GM23338 (cell line): Measurements from ENCODE around the gene PHYH. TPM values are rescaled to one million over a fixed set of nuclear protein-coding genes. Genes with fewer than 3 reads are reported as not detected.

Experiments used
- ATAC-seq: fragments of 200-7000 bp; cut with Tn5 transposase; 3 replicates; pipeline ENCODE4 v1.9.1; 2020
- DNase-seq: peaks from one replicate; pipeline ENCODE4 v3.0.0-alpha.2; 2015; ENCODE audit warnings: low spot score
- H2AFZ ChIP-seq: fragments of 200-600 bp; sonication (generic); 2 replicates; pipeline ENCODE4 v1.8.0; 2016; ENCODE audit warnings: antibody characterized with exemption, mild to moderate bottlenecking, moderate library complexity
- H3F3A ChIP-seq: fragments of 200-600 bp; sonication (generic); replicated peaks from 2 replicates; pipeline ENCODE4 v1.8.0; 2017; ENCODE audit warnings: antibody characterized with exemption, mixed run types, low read depth
- H3K27ac ChIP-seq: fragments of 200-600 bp; sonication (generic); 2 replicates; pipeline ENCODE4 v1.6.1; 2016; ENCODE audit warnings: low read depth
- H3K27me3 ChIP-seq: fragments of 200-600 bp; sonication (generic); 2 replicates; pipeline ENCODE4 v1.8.0; 2016; ENCODE audit warnings: mild to moderate bottlenecking, mixed run types, moderate library complexity; ENCODE audit not compliant: insufficient read depth
- H3K36me3 ChIP-seq: fragments of 200-600 bp; sonication (generic); 2 replicates; pipeline ENCODE4 v1.8.0; 2016; ENCODE audit warnings: mild to moderate bottlenecking; ENCODE audit not compliant: insufficient read depth
- H3K4me1 ChIP-seq: fragments of 200-600 bp; sonication (generic); 2 replicates; pipeline ENCODE4 v1.8.0; 2016; ENCODE audit warnings: mild to moderate bottlenecking, moderate library complexity; ENCODE audit not compliant: insufficient read depth
- H3K4me2 ChIP-seq: fragments of 200-600 bp; sonication (generic); 2 replicates; pipeline ENCODE4 v1.7.1; 2017; ENCODE audit warnings: mixed run types
- H3K4me3 ChIP-seq: fragments of 200-600 bp; sonication (generic); 2 replicates; pipeline ENCODE4 v1.6.1; 2016; ENCODE audit warnings: mixed run types
- H3K79me2 ChIP-seq: fragments of 200-600 bp; sonication (generic); replicated peaks from 2 replicates; pipeline ENCODE4 v1.8.0; 2017; ENCODE audit warnings: mild to moderate bottlenecking; ENCODE audit not compliant: insufficient read depth
- H3K9me2 ChIP-seq: fragments of 200-600 bp; sonication (generic); 2 replicates; pipeline ENCODE4 v1.8.0; 2017; ENCODE audit not compliant: insufficient read depth
- H4K20me1 ChIP-seq: fragments of 200-600 bp; sonication (generic); replicated peaks from 2 replicates; pipeline ENCODE4 v1.8.0; 2017; ENCODE audit warnings: mild to moderate bottlenecking; ENCODE audit not compliant: insufficient read depth
- H3K27ac Mint-ChIP-seq: 2 replicates; pipeline ENCODE4 v1.8.0; 2020; ENCODE audit warnings: inconsistent platforms, mild to moderate bottlenecking, moderate library complexity, mixed read lengths
- H3K27me3 Mint-ChIP-seq: 3 replicates; pipeline ENCODE4 v1.8.0; 2022; ENCODE audit warnings: low read depth, mild to moderate bottlenecking, moderate library complexity, mixed read lengths, inconsistent platforms; ENCODE audit not compliant: insufficient read depth, poor library complexity
- H3K36me3 Mint-ChIP-seq: 3 replicates; pipeline ENCODE4 v1.8.0; 2021; ENCODE audit warnings: low read depth, mild to moderate bottlenecking, inconsistent platforms, moderate library complexity, mixed read lengths
- H3K4me1 Mint-ChIP-seq: 3 replicates; pipeline ENCODE4 v1.8.0; 2020; ENCODE audit warnings: mild to moderate bottlenecking, inconsistent platforms, mixed read lengths
- H3K4me3 Mint-ChIP-seq: 3 replicates; pipeline ENCODE4 v1.8.0; 2021; ENCODE audit warnings: moderate library complexity, mild to moderate bottlenecking, inconsistent platforms, mixed read lengths
- H3K9me3 Mint-ChIP-seq: 3 replicates; pipeline ENCODE4 v1.8.0; 2020; ENCODE audit warnings: moderate library complexity, mild to moderate bottlenecking, inconsistent platforms, mixed read lengths
- CREB1 ChIP-seq: fragments of 250-450 bp; sonication (Bioruptor Pico); IDR thresholded peaks from 2 replicates; pipeline ENCODE4 v1.5.0; 2020; ENCODE audit warnings: low read depth, mild to moderate bottlenecking, moderate library complexity
- CTCF ChIP-seq, 2 experiments: fragments of 200-600 bp in 1 of 2; sonication (generic) in 1 of 2; conservative IDR thresholded peaks; 2 replicates each; pipeline versions ENCODE4 v1.5.1 to v1.6.1; 2016 to 2017; ENCODE audit warnings: antibody characterized with exemption in 2 of 2, low read depth in 2 of 2, mild to moderate bottlenecking in 2 of 2, moderate library complexity in 1 of 2
- EZH2 ChIP-seq: fragments of 200-600 bp; sonication (generic); IDR thresholded peaks from one replicate; pipeline ENCODE4 v1.8.0; 2017; ENCODE audit warnings: antibody characterized with exemption, mild to moderate bottlenecking, low read depth; ENCODE audit not compliant: unreplicated experiment
- EZH2phosphoT487 ChIP-seq: fragments of 200-600 bp; sonication (generic); IDR thresholded peaks from one replicate; pipeline ENCODE4 v1.8.1; 2018; ENCODE audit warnings: antibody characterized with exemption; ENCODE audit not compliant: unreplicated experiment
- JUNB ChIP-seq: IDR thresholded peaks from one replicate; pipeline ENCODE4 v1.6.1; 2016; ENCODE audit warnings: antibody characterized with exemption; ENCODE audit not compliant: unreplicated experiment
- NANOG ChIP-seq: IDR thresholded peaks from 2 replicates; pipeline ENCODE4 v1.6.1; 2016; ENCODE audit warnings: antibody characterized with exemption, borderline replicate concordance
- POLR2AphosphoS5 ChIP-seq: IDR thresholded peaks from 2 replicates; pipeline ENCODE4 v1.6.1; 2016; ENCODE audit warnings: antibody characterized with exemption, low read depth
- REST ChIP-seq: IDR thresholded peaks from one replicate; pipeline ENCODE4 v1.6.1; 2018; ENCODE audit warnings: antibody characterized with exemption; ENCODE audit not compliant: unreplicated experiment
- STAT1 ChIP-seq: IDR thresholded peaks from one replicate; pipeline ENCODE4 v1.6.1; 2016; ENCODE audit warnings: antibody characterized with exemption; ENCODE audit not compliant: unreplicated experiment
- ZNF114 ChIP-seq: fragments of 250-450 bp; sonication (Bioruptor Pico); IDR thresholded peaks from 2 replicates; pipeline ENCODE4 v1.5.0; 2020; ENCODE audit warnings: mild to moderate bottlenecking, moderate library complexity
- ZNF331 ChIP-seq: fragments of 250-450 bp; sonication (Bioruptor Pico); IDR thresholded peaks from 2 replicates; pipeline ENCODE4 v1.5.0; 2020; ENCODE audit warnings: low read depth, mild to moderate bottlenecking, moderate library complexity
- polyA plus RNA-seq: library from polyadenylated mRNA; unstranded; fragments of >200 nt; fragmentation: Nextera tagmentation; extraction: Ambion mirVana; gene quantifications from 2 replicates; pipeline ENCODE4 v1.2.1, GENCODE V29; 2016
- total RNA-seq: library from RNA; depleted of rRNA; stranded (reverse); fragments of >200 nt; shearing (Covaris generic); gene quantifications from 2 replicates; pipeline ENCODE4 v1.2.3, GENCODE V29; 2014
- TF ChIP-seq, protein P1 (sequence below): fragments of 250-450 bp; sonication (Bioruptor Pico); IDR thresholded peaks from 2 replicates; pipeline ENCODE4 v1.5.0; 2020; ENCODE audit warnings: mild to moderate bottlenecking, moderate library complexity
- TF ChIP-seq, protein P2 (sequence below): IDR thresholded peaks from 2 replicates; pipeline ENCODE4 v1.6.1; 2016; ENCODE audit warnings: antibody characterized with exemption

Gene PHYH
- total and polyA plus RNA-seq, 2 experiments from 2014 or later, result 10.9 to 29.8 TPM

GRCh38 chr10:13309792-13310191 lies 9.9 kb upstream of the PHYH start:
- ATAC-seq, result no peak

More at GRCh38 chr10:13309792-13310191, 9.9 kb upstream of the PHYH start:
- peaks cover 10% of the 10 kb centered on the region; the same call in 1 of the 2 replicates for H3F3A ChIP-seq
- peaks cover 2% of the 10 kb centered on the region for H3K4me1 Mint-ChIP-seq
- H3K36me3 Mint-ChIP-seq, result no peaks in the 10 kb centered on the region
- H3K27me3 ChIP-seq, result no peaks in the 10 kb centered on the region
- peaks cover 12% of the 10 kb centered on the region for H3K27me3 Mint-ChIP-seq
- H2AFZ ChIP-seq, result no peak overlapping the region
- no peak overlapping the region for H3K27ac ChIP-seq
- H3K4me2 ChIP-seq, result no peak overlapping the region
- no peak overlapping the region for H3K4me3 ChIP-seq
- no peak for DNase-seq
- no peaks in the 10 kb centered on the region for H3K79me2 ChIP-seq
- H3K4me1 ChIP-seq, result no peaks in the 10 kb centered on the region
- no peak overlapping the region for H3K27ac Mint-ChIP-seq
- no peaks in the 10 kb centered on the region for H4K20me1 ChIP-seq
- H3K9me3 Mint-ChIP-seq, result no peaks in the 10 kb centered on the region
- H3K4me3 Mint-ChIP-seq, result no peak overlapping the region
- TF ChIP-seq NANOG (no peak), ZNF331 (CRISPR knock-in tag) (no peak), POLR2AphosphoS5 (no peak), REST (no peak), EZH2 (no peak), JUNB (no peak), EZH2phosphoT487 (no peak), CTCF (conservative IDR thresholded peaks at IDR 0.05; ENCODE audit: low read depth in 2 of 2) (no peak), ZNF114 (CRISPR knock-in tag) (no peak), CREB1 (CRISPR knock-in tag) (no peak), STAT1 (no peak)
- TF ChIP-seq, protein P1, sequence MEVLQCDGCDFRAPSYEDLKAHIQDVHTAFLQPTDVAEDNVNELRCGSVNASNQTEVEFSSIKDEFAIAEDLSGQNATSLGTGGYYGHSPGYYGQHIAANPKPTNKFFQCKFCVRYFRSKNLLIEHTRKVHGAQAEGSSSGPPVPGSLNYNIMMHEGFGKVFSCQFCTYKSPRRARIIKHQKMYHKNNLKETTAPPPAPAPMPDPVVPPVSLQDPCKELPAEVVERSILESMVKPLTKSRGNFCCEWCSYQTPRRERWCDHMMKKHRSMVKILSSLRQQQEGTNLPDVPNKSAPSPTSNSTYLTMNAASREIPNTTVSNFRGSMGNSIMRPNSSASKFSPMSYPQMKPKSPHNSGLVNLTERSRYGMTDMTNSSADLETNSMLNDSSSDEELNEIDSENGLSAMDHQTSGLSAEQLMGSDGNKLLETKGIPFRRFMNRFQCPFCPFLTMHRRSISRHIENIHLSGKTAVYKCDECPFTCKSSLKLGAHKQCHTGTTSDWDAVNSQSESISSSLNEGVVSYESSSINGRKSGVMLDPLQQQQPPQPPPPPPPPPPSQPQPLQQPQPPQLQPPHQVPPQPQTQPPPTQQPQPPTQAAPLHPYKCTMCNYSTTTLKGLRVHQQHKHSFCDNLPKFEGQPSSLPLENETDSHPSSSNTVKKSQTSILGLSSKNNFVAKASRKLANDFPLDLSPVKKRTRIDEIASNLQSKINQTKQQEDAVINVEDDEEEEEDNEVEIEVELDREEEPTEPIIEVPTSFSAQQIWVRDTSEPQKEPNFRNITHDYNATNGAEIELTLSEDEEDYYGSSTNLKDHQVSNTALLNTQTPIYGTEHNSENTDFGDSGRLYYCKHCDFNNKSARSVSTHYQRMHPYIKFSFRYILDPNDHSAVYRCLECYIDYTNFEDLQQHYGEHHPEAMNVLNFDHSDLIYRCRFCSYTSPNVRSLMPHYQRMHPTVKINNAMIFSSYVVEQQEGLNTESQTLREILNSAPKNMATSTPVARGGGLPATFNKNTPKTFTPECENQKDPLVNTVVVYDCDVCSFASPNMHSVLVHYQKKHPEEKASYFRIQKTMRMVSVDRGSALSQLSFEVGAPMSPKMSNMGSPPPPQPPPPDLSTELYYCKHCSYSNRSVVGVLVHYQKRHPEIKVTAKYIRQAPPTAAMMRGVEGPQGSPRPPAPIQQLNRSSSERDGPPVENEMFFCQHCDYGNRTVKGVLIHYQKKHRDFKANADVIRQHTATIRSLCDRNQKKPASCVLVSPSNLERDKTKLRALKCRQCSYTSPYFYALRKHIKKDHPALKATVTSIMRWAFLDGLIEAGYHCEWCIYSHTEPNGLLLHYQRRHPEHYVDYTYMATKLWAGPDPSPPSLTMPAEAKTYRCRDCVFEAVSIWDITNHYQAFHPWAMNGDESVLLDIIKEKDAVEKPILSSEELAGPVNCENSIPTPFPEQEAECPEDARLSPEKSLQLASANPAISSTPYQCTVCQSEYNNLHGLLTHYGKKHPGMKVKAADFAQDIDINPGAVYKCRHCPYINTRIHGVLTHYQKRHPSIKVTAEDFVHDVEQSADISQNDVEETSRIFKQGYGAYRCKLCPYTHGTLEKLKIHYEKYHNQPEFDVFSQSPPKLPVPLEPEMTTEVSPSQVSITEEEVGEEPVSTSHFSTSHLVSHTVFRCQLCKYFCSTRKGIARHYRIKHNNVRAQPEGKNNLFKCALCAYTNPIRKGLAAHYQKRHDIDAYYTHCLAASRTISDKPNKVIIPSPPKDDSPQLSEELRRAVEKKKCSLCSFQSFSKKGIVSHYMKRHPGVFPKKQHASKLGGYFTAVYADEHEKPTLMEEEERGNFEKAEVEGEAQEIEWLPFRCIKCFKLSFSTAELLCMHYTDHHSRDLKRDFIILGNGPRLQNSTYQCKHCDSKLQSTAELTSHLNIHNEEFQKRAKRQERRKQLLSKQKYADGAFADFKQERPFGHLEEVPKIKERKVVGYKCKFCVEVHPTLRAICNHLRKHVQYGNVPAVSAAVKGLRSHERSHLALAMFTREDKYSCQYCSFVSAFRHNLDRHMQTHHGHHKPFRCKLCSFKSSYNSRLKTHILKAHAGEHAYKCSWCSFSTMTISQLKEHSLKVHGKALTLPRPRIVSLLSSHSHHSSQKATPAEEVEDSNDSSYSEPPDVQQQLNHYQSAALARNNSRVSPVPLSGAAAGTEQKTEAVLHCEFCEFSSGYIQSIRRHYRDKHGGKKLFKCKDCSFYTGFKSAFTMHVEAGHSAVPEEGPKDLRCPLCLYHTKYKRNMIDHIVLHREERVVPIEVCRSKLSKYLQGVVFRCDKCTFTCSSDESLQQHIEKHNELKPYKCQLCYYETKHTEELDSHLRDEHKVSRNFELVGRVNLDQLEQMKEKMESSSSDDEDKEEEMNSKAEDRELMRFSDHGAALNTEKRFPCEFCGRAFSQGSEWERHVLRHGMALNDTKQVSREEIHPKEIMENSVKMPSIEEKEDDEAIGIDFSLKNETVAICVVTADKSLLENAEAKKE (CRISPR knock-in tag), result no peak
- TF ChIP-seq, protein P2, sequence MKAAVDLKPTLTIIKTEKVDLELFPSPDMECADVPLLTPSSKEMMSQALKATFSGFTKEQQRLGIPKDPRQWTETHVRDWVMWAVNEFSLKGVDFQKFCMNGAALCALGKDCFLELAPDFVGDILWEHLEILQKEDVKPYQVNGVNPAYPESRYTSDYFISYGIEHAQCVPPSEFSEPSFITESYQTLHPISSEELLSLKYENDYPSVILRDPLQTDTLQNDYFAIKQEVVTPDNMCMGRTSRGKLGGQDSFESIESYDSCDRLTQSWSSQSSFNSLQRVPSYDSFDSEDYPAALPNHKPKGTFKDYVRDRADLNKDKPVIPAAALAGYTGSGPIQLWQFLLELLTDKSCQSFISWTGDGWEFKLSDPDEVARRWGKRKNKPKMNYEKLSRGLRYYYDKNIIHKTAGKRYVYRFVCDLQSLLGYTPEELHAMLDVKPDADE, result no peak
- no peaks in the 10 kb centered on the region for H3K36me3 ChIP-seq
- no peaks in the 10 kb centered on the region for H3K9me2 ChIP-seq
